ENCODE results near the gene SLBP. TPM values are rescaled to one million over a fixed set of nuclear protein-coding genes. Genes with fewer than 3 reads are reported as not detected.

The SLBP gene
- total and polyA plus RNA-seq, 2 donors (not counting 1 experiment from before 2014, with no cell fraction given) = 19.4 to 31.8 TPM

DNA sequence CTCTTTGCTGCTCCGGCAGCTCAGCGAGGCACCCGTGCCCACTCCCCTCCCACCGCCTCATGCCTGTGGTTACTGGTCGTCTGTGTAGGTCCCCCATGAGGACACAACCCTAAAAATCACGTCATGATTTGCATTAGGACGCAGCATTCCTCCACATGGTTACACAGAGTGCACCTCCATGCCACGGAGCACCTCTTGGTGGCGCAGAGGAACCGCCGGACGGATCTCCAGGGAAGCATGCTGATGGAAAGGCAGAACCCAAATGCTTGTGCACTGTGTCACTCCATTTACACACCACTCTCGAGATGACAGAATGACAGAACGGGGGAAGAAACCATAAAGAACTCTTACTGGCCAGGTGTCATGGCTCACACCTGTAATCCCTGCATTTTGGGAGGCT lies 50.4 kb downstream of the SLBP start:
- Mint-ChIP-seq H3K4me3 (no peak overlapping the region), H3K4me1 (no peaks in the 10 kb centered on the region), H3K27ac (no peak overlapping the region), H3K27me3 (no peaks in the 10 kb centered on the region), H3K9me3 (ENCODE audit: insufficient read depth) (no peaks in the 10 kb centered on the region)
- Histone ChIP-seq H3K79me2 (ENCODE audit: control insufficient read depth, insufficient read depth, low read length) (no peaks in the 10 kb centered on the region), H3K4me2 (replicated peaks; ENCODE audit: low read depth, low read length, poor library complexity, severe bottlenecking) (no peak overlapping the region), H3K4me1 (ENCODE audit: control insufficient read depth in 2 of 2, insufficient read depth in 2 of 2, low read length in 2 of 2) (no peaks in the 10 kb centered on the region), H2AFZ (ENCODE audit: insufficient read depth, low read depth, low read length, poor library complexity, severe bottlenecking) (no peak overlapping the region), H4K20me1 (ENCODE audit: control insufficient read depth, insufficient read depth, low read length, poor library complexity, severe bottlenecking) (no peaks in the 10 kb centered on the region), H3K36me3 (replicated peaks in 1 of 2; ENCODE audit: control extremely low read depth in 1 of 2, control insufficient read depth in 1 of 2, extremely low read depth in 1 of 2, insufficient read depth in 2 of 2, low read length in 1 of 2) (no peaks in the 10 kb centered on the region), H3K4me3 (ENCODE audit: control extremely low read depth in 1 of 5, extremely low read depth in 1 of 5, insufficient read depth in 1 of 5, low read depth in 2 of 5, low read length in 4 of 5) (no peak overlapping the region), H3K9ac (ENCODE audit: low read length) (no peak overlapping the region), H3K27ac (ENCODE audit: low read length in 2 of 2) (no peak overlapping the region), H3K27me3 (replicated peaks in 1 of 4; ENCODE audit: control extremely low read depth in 1 of 4, control insufficient read depth in 3 of 4, insufficient read depth in 4 of 4, low read length in 3 of 4) (no peaks in the 10 kb centered on the region), H3K9me3 (ENCODE audit: control extremely low read depth in 1 of 3, control insufficient read depth in 2 of 3, insufficient read depth in 1 of 3, low read length in 2 of 3) (peaks cover 0 to 4% (median 0%) of the 10 kb centered on the region in 3 donors)
- ATAC-seq (ENCODE audit: low read depth) (no peak), DNase-seq (no peak)
- TF ChIP-seq EZH2 (IDR thresholded peaks at IDR 0.05; ENCODE audit: borderline replicate concordance, insufficient read depth, low read depth, low read length, poor library complexity, severe bottlenecking) = no peak
- no peak for TF ChIP-seq CTCF (IDR thresholded peaks at IDR 0.05)
- 92% methylated on average over 14 of the region's 14 CpGs for WGBS (ENCODE audit: insufficient coverage)
- CTCF ChIA-PET = interaction anchor here (0.8 kb wide), 1 partner anchor 62 kb away, joined by 3 read pairs; no protein-coding TSS in a partner anchor
- intact Hi-C loops (cut with micrococcal nuclease) = no loop called here
- POLR2A ChIA-PET = no interaction called here

GRCh38 chr4:1660948-1661677 lies 51.0 kb downstream of the SLBP start:
- no peak for ATAC-seq (ENCODE audit: low read depth)
- intact Hi-C loops (cut with micrococcal nuclease) = no loop called here

More at GRCh38 chr4:1660948-1661677, 51.0 kb downstream of the SLBP start:
- Histone ChIP-seq H3K4me1 (ENCODE audit: control insufficient read depth in 2 of 2, insufficient read depth in 2 of 2, low read length in 2 of 2) (no peaks in the 10 kb centered on the region), H3K27me3 (replicated peaks in 1 of 4; ENCODE audit: control extremely low read depth in 1 of 4, control insufficient read depth in 3 of 4, insufficient read depth in 4 of 4, low read length in 3 of 4) (no peaks in the 10 kb centered on the region), H3K9me3 (ENCODE audit: control extremely low read depth in 1 of 3, control insufficient read depth in 2 of 3, insufficient read depth in 1 of 3, low read length in 2 of 3) (peaks cover 0 to 4% (median 0%) of the 10 kb centered on the region in 3 donors), H3K4me2 (replicated peaks; ENCODE audit: low read depth, low read length, poor library complexity, severe bottlenecking) (no peak overlapping the region), H3K36me3 (replicated peaks in 1 of 2; ENCODE audit: control extremely low read depth in 1 of 2, control insufficient read depth in 1 of 2, extremely low read depth in 1 of 2, insufficient read depth in 2 of 2, low read length in 1 of 2) (no peaks in the 10 kb centered on the region), H3K9ac (ENCODE audit: low read length) (no peak overlapping the region), H3K79me2 (ENCODE audit: control insufficient read depth, insufficient read depth, low read length) (no peaks in the 10 kb centered on the region), H3K27ac (ENCODE audit: low read length in 2 of 2) (no peak overlapping the region), H2AFZ (ENCODE audit: insufficient read depth, low read depth, low read length, poor library complexity, severe bottlenecking) (no peak overlapping the region), H3K4me3 (ENCODE audit: control extremely low read depth in 1 of 5, extremely low read depth in 1 of 5, insufficient read depth in 1 of 5, low read depth in 2 of 5, low read length in 4 of 5) (no peak overlapping the region), H4K20me1 (ENCODE audit: control insufficient read depth, insufficient read depth, low read length, poor library complexity, severe bottlenecking) (no peaks in the 10 kb centered on the region)
- CTCF ChIA-PET = no interaction called here
- Mint-ChIP-seq H3K27me3 (no peaks in the 10 kb centered on the region), H3K4me1 (no peaks in the 10 kb centered on the region), H3K4me3 (no peak overlapping the region), H3K9me3 (ENCODE audit: insufficient read depth) (no peaks in the 10 kb centered on the region), H3K27ac (no peak overlapping the region)
- DNase-seq = no peak
- 93% methylated on average over 24 of the region's 25 CpGs for WGBS (ENCODE audit: insufficient coverage)
- TF ChIP-seq CTCF (IDR thresholded peaks at IDR 0.05) (no peak), EZH2 (IDR thresholded peaks at IDR 0.05; ENCODE audit: borderline replicate concordance, insufficient read depth, low read depth, low read length, poor library complexity, severe bottlenecking) (no peak)
- POLR2A ChIA-PET = no interaction called here

All from B cell (primary cell).